Measurements from ENCODE around the gene CLTC.
A peak's percentile ranks its signal among the peaks of the same experiment; 100 is the strongest.

CLTC gene

GRCh38 chr17:59643159-59644140, 23.8 kb downstream of the CLTC start:
- H3K4me2 ChIP-seq (ENCODE audit: low read depth, low read length, poor library complexity, severe bottlenecking): peak overlapping the region; percentile 70
- no peaks in the 10 kb centered on the region for H3F3A ChIP-seq (ENCODE audit: low read depth)
- H3K9me2 ChIP-seq (replicated peaks; ENCODE audit: low read depth, low read length): no peaks in the 10 kb centered on the region
- peaks cover 46% of the 10 kb centered on the region for H3K36me3 ChIP-seq (ENCODE audit: insufficient read depth, low read length)
- H2AFZ ChIP-seq (ENCODE audit: low read length): no peak overlapping the region
- H3K4me1 ChIP-seq (ENCODE audit: insufficient read depth, low read length, poor library complexity, severe bottlenecking): peaks cover 32% of the 10 kb centered on the region
- H3K9me3 ChIP-seq (ENCODE audit: insufficient read depth, low read depth, low read length): no peaks in the 10 kb centered on the region
- H3K27me3 ChIP-seq (ENCODE audit: insufficient read depth, low read length, poor library complexity, severe bottlenecking): no peaks in the 10 kb centered on the region
- H3K9ac ChIP-seq (ENCODE audit: low read depth, low read length, poor library complexity, severe bottlenecking): no peak overlapping the region
- peaks cover 66% of the 10 kb centered on the region for H3K79me2 ChIP-seq (ENCODE audit: insufficient read depth, low read length)
- no peak for TF ChIP-seq EZH2phosphoT487 (IDR thresholded peaks at IDR 0.05; ENCODE audit: borderline replicate concordance)
- TF ChIP-seq, protein P1, sequence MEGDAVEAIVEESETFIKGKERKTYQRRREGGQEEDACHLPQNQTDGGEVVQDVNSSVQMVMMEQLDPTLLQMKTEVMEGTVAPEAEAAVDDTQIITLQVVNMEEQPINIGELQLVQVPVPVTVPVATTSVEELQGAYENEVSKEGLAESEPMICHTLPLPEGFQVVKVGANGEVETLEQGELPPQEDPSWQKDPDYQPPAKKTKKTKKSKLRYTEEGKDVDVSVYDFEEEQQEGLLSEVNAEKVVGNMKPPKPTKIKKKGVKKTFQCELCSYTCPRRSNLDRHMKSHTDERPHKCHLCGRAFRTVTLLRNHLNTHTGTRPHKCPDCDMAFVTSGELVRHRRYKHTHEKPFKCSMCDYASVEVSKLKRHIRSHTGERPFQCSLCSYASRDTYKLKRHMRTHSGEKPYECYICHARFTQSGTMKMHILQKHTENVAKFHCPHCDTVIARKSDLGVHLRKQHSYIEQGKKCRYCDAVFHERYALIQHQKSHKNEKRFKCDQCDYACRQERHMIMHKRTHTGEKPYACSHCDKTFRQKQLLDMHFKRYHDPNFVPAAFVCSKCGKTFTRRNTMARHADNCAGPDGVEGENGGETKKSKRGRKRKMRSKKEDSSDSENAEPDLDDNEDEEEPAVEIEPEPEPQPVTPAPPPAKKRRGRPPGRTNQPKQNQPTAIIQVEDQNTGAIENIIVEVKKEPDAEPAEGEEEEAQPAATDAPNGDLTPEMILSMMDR (conservative IDR thresholded peaks at IDR 0.05; ENCODE audit: low read length): no peak
- H4K20me1 ChIP-seq (ENCODE audit: insufficient read depth, low read length, poor library complexity, severe bottlenecking): peaks cover 92% of the 10 kb centered on the region
- no peak overlapping the region for H3K4me3 ChIP-seq (ENCODE audit: low read length, poor library complexity, severe bottlenecking)

DNA sequence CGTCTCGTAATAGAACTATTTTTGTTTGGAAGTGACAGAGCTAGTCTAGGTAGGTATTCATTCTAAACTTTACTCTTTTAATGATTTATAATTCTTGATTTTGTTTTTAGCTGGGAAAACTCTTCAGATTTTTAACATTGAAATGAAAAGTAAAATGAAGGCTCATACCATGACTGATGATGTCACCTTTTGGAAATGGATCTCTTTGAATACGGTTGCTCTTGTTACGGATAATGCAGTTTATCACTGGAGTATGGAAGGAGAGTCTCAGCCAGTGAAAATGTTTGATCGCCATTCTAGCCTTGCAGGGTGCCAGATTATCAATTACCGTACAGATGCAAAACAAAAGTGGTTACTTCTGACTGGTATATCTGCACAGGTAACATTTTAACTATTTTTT, 27.6 kb downstream of the CLTC start:
- no peak overlapping the region for H3K4me2 ChIP-seq (ENCODE audit: low read depth, low read length, poor library complexity, severe bottlenecking)
- H3K79me2 ChIP-seq (ENCODE audit: insufficient read depth, low read length): peaks cover 36% of the 10 kb centered on the region
- 0 out of 2 replicates have a peak, but pooled peaks cover 2% of the 10 kb centered on the region for H3K9me3 ChIP-seq (ENCODE audit: insufficient read depth, low read depth, low read length)
- no peak overlapping the region for H3K9ac ChIP-seq (ENCODE audit: low read depth, low read length, poor library complexity, severe bottlenecking)
- no peaks in the 10 kb centered on the region for H3K27me3 ChIP-seq (ENCODE audit: insufficient read depth, low read length, poor library complexity, severe bottlenecking)
- peaks cover 89% of the 10 kb centered on the region for H4K20me1 ChIP-seq (ENCODE audit: insufficient read depth, low read length, poor library complexity, severe bottlenecking)
- no peak for TF ChIP-seq EZH2phosphoT487 (IDR thresholded peaks at IDR 0.05; ENCODE audit: borderline replicate concordance)
- TF ChIP-seq, protein P1 (conservative IDR thresholded peaks at IDR 0.05; ENCODE audit: low read length): no peak
- H3K4me3 ChIP-seq (ENCODE audit: low read length, poor library complexity, severe bottlenecking): no peak overlapping the region
- H3F3A ChIP-seq (ENCODE audit: low read depth): no peaks in the 10 kb centered on the region; the same call in 1 of the 2 replicates
- H3K4me1 ChIP-seq (ENCODE audit: insufficient read depth, low read length, poor library complexity, severe bottlenecking): peaks cover 21% of the 10 kb centered on the region
- H3K9me2 ChIP-seq (replicated peaks; ENCODE audit: low read depth, low read length): no peaks in the 10 kb centered on the region
- no peak overlapping the region for H2AFZ ChIP-seq (ENCODE audit: low read length)
- peaks cover 84% of the 10 kb centered on the region for H3K36me3 ChIP-seq (ENCODE audit: insufficient read depth, low read length)

DNA sequence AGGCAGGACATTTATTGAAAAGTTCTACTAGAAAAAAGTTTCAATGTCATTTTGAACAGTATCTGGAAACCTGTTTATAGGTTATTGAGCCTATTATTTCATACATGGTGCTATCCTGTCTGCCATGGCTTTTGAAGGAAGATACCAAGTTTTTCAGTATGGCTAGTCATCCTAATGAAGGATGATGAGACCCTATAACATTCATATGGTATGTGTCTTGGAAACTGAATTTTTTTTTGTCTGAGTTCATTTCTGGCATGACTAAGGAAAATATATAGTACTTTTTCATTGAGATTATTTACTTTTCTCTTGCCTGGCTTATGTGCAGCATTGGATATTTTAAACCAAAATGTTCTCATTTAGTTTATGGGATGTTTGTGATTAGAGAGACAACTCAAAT, 30.2 kb downstream of the CLTC start:
- no peak overlapping the region for H3K4me3 ChIP-seq (ENCODE audit: low read length, poor library complexity, severe bottlenecking)
- no peaks in the 10 kb centered on the region; the same call in 1 of the 2 replicates for H3F3A ChIP-seq (ENCODE audit: low read depth)

More for the DNA sequence above, 30.2 kb downstream of the CLTC start:
- Histone ChIP-seq H3K9me2 (replicated peaks; ENCODE audit: low read depth, low read length) (no peaks in the 10 kb centered on the region), H3K27me3 (ENCODE audit: insufficient read depth, low read length, poor library complexity, severe bottlenecking) (no peaks in the 10 kb centered on the region), H3K4me2 (ENCODE audit: low read depth, low read length, poor library complexity, severe bottlenecking) (no peak overlapping the region), H3K79me2 (ENCODE audit: insufficient read depth, low read length) (peaks cover 15% of the 10 kb centered on the region; the same call in 1 of the 2 replicates), H3K4me1 (ENCODE audit: insufficient read depth, low read length, poor library complexity, severe bottlenecking) (peaks cover 5% of the 10 kb centered on the region), H4K20me1 (ENCODE audit: insufficient read depth, low read length, poor library complexity, severe bottlenecking) (peaks cover 71% of the 10 kb centered on the region), H2AFZ (ENCODE audit: low read length) (no peak overlapping the region), H3K36me3 (ENCODE audit: insufficient read depth, low read length) (peaks cover 93% of the 10 kb centered on the region), H3K9me3 (ENCODE audit: insufficient read depth, low read depth, low read length) (peaks cover 8% of the 10 kb centered on the region; the same call in 1 of the 2 replicates), H3K9ac (ENCODE audit: low read depth, low read length, poor library complexity, severe bottlenecking) (no peak overlapping the region)
- TF ChIP-seq EZH2phosphoT487 (IDR thresholded peaks at IDR 0.05; ENCODE audit: borderline replicate concordance): no peak

Data from Loucy (cell line).